Urinary bladder (tissue), 4 donors: ENCODE data around the gene HOXA10. TPM values are rescaled to one million over a fixed set of nuclear protein-coding genes. Genes with fewer than 3 reads are reported as not detected.

ENCODE experiments used
- DNase-seq: peaks from one replicate; pipeline ENCODE4 v3.0.0-alpha.2; 2015; ENCODE audit errors: extremely low spot score
- H3K27ac ChIP-seq: one replicate; pipeline ENCODE4 v1.5.1; 2013; ENCODE audit warnings: low read depth, mild to moderate bottlenecking, moderate library complexity
- H3K36me3 ChIP-seq: one replicate; pipeline ENCODE4 v1.6.1; 2013; ENCODE audit warnings: mild to moderate bottlenecking, moderate library complexity; ENCODE audit not compliant: insufficient read depth
- H3K4me1 ChIP-seq: one replicate; pipeline ENCODE4 v1.6.1; 2013; ENCODE audit warnings: mild to moderate bottlenecking, moderate library complexity; ENCODE audit not compliant: insufficient read depth
- H3K4me3 ChIP-seq: one replicate; pipeline ENCODE4 v1.5.1; 2013; ENCODE audit warnings: low read depth, low read length
- WGBS: extraction: QIAGEN DNeasy Blood & Tissue Kit; methylation state at CpG from one replicate; pipeline ENCODE4 v1.1.7; 2013; 5-methylcytosine and 5-hydroxymethylcytosine counted together
- polyA plus RNA-seq: library from polyadenylated mRNA; stranded (reverse); fragments of 200-250 nt; gene quantifications from one replicate; pipeline ENCODE4 v1.2.3, GENCODE V29; 2013
- total RNA-seq: library from RNA; depleted of rRNA; stranded (reverse); fragments of >200 nt; gene quantifications from one replicate; pipeline ENCODE4 v1.2.3, GENCODE V29; 2014
- donor health status: healthy with polysubstance abuse.
- donor health status: healthy.

The HOXA10 gene
- total and polyA plus RNA-seq, 2 donors: 23.2 to 44.9 TPM

GRCh38 chr7:27174874-27175625, 930 bp upstream of the HOXA10 start:
- H3K4me3 ChIP-seq: peak overlapping the region; percentile 83
- H3K4me1 ChIP-seq: no peaks in the 10 kb centered on the region
- no peak for DNase-seq
- H3K27ac ChIP-seq: peak overlapping the region; percentile 95
- WGBS: 52% methylated on average over 12 of the region's 12 CpGs
- peaks cover 2% of the 10 kb centered on the region for H3K36me3 ChIP-seq

- WGBS: 0% methylated on average over 59 of the region's 59 CpGs
- Histone ChIP-seq H3K4me3 (peak overlapping the region; percentile 83), H3K36me3 (peaks cover 2% of the 10 kb centered on the region), H3K4me1 (no peaks in the 10 kb centered on the region), H3K27ac (peak overlapping the region; percentile 95)
- DNase-seq: no peak
These were observed 587 bp downstream of the HOXA10 start for GRCh38 chr7:27173511-27173955.

GRCh38 chr7:27172823-27173510, 1.2 kb downstream of the HOXA10 start:
- Histone ChIP-seq H3K27ac (peak overlapping the region; percentile 95), H3K4me1 (no peaks in the 10 kb centered on the region), H3K36me3 (peaks cover 2% of the 10 kb centered on the region), H3K4me3 (peak overlapping the region; percentile 83)
- WGBS: under 1% methylated on average over 58 of the region's 58 CpGs
- no peak for DNase-seq

GRCh38 chr7:27172315-27172774, 1.8 kb downstream of the HOXA10 start:
- H3K4me1 ChIP-seq: no peaks in the 10 kb centered on the region
- H3K27ac ChIP-seq: peak overlapping the region; percentile 87
- no peak for DNase-seq
- H3K4me3 ChIP-seq: peak overlapping the region; percentile 83
- 11% methylated on average over 10 of the region's 10 CpGs for WGBS
- H3K36me3 ChIP-seq: peaks cover 2% of the 10 kb centered on the region

- WGBS: 19% methylated on average over 30 of the region's 30 CpGs
These were observed 2.3 kb downstream of the HOXA10 start for GRCh38 chr7:27171637-27172314.

GRCh38 chr7:27171325-27171636, 2.8 kb downstream of the HOXA10 start:
- Histone ChIP-seq H3K4me3 (peak overlapping the region; percentile 83), H3K27ac (peak overlapping the region; percentile 87), H3K4me1 (no peaks in the 10 kb centered on the region), H3K36me3 (peaks cover 2% of the 10 kb centered on the region)
- 17% methylated on average over 8 of the region's 8 CpGs for WGBS
- DNase-seq: no peak

More at GRCh38 chr7:27171637-27172314, 2.3 kb downstream of the HOXA10 start:
- Histone ChIP-seq H3K27ac (peak overlapping the region; percentile 87), H3K4me3 (peak overlapping the region; percentile 83), H3K4me1 (no peaks in the 10 kb centered on the region), H3K36me3 (peaks cover 2% of the 10 kb centered on the region)
- no peak for DNase-seq

GRCh38 chr7:27170426-27171324, 3.4 kb downstream of the HOXA10 start:
- no peaks in the 10 kb centered on the region for H3K4me1 ChIP-seq
- H3K36me3 ChIP-seq: peaks cover 2% of the 10 kb centered on the region
- H3K27ac ChIP-seq: peak overlapping the region; percentile 98
- peak overlapping the region; percentile 83 for H3K4me3 ChIP-seq
- WGBS: 24% methylated on average over 11 of the region's 11 CpGs
- no peak for DNase-seq

GRCh38 chr7:27169658-27170425, 4.3 kb downstream of the HOXA10 start:
- Histone ChIP-seq H3K4me3 (peak overlapping the region; percentile 57), H3K36me3 (peaks cover 2% of the 10 kb centered on the region), H3K27ac (peak overlapping the region; percentile 98), H3K4me1 (no peaks in the 10 kb centered on the region)
- no peak for DNase-seq
- 2% methylated on average over 46 of the region's 46 CpGs for WGBS

- peak overlapping the region; percentile 57 for H3K4me3 ChIP-seq
- peak overlapping the region; percentile 98 for H3K27ac ChIP-seq
- DNase-seq: no peak
- WGBS: 18% methylated on average over 25 of the region's 25 CpGs
- peaks cover 2% of the 10 kb centered on the region for H3K36me3 ChIP-seq
- H3K4me1 ChIP-seq: no peaks in the 10 kb centered on the region
These were observed 5.7 kb downstream of the HOXA10 start for GRCh38 chr7:27168265-27168947.

- WGBS: 21% methylated on average over 4 of the region's 4 CpGs
- no peak for DNase-seq
- Histone ChIP-seq H3K36me3 (peaks cover 2% of the 10 kb centered on the region), H3K4me3 (peak overlapping the region; percentile 57), H3K4me1 (no peaks in the 10 kb centered on the region), H3K27ac (peak overlapping the region; percentile 98)
These were observed 6.2 kb downstream of the HOXA10 start for GRCh38 chr7:27167916-27168264.

GRCh38 chr7:27166531-27167505, 7.3 kb downstream of the HOXA10 start:
- peak overlapping the region; percentile 98 for H3K27ac ChIP-seq
- peaks cover 2% of the 10 kb centered on the region for H3K36me3 ChIP-seq
- no peak for DNase-seq
- peak overlapping the region; percentile 74 for H3K4me3 ChIP-seq
- WGBS: 14% methylated on average over 50 of the region's 50 CpGs
- no peaks in the 10 kb centered on the region for H3K4me1 ChIP-seq
